GM10248 (cell line): ENCODE data around the gene KRT34.
"Not testable (repeated sequence)": the region's sequence is repeated elsewhere in the genome, so short reads cannot be mapped to it uniquely, and the experiment has no call there.

Source experiments
- CTCF ChIA-PET: fragments of 300-600 bp; sonication (Branson Sonifier 250); formaldehyde crosslinking; extraction: SDS; loops from one replicate; lab custom pipeline; 2021; ENCODE audit warnings: antibody characterized with exemption; lab: Yijun Ruan, JAX
- POLR2A ChIA-PET: fragments of 350-650 bp; sonication (Branson Sonifier 250); formaldehyde crosslinking; extraction: SDS; loops from one replicate; lab custom pipeline; 2020; ENCODE audit warnings: antibody characterized with exemption; lab: Yijun Ruan, JAX
- DNase-seq: peaks from one replicate; pipeline ENCODE4 v3.0.0; 2012; ENCODE audit errors: extremely low spot score
- TF ChIP-seq, protein P1 (sequence below): IDR thresholded peaks from 2 replicates; pipeline ENCODE4 v1.5.1; 2012; ENCODE audit warnings: mild to moderate bottlenecking, low read depth; ENCODE audit errors: extremely low read depth, missing control alignments, control extremely low read depth

KRT34 gene

DNA sequence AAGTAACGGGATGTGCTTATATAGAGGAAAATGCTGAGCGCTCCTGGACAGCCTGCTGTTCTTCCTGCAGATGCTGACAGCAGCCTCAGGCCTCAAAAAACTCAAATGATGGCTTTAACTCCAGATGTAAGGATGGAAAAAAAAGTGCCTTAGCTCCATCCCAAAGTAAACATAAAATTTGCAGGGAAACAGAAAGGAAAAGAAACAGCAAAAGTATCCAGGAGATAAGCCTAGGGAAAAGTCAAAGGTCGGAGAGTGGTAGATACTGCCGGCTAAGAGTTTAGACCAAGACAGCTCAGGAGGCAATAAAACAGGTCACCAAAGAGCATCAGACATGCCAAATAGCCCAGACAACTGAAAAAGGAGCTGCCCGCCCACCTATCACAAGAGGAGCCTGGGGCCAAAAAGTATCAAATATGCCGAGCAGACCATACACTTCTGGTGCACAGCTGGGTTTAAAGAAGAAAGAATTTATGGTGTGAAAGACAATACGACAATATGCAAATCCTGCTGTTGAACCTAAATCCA is 8.4 kb upstream of the KRT34 start:
- POLR2A ChIA-PET = no interaction called here
- CTCF ChIA-PET = interaction anchor here (1.0 to 2.0 kb wide), 3 partner anchors 9 to 534 kb away, joined by 3 to 4 read pairs (median 3); no protein-coding TSS in a partner anchor
- TF ChIP-seq, protein P1, sequence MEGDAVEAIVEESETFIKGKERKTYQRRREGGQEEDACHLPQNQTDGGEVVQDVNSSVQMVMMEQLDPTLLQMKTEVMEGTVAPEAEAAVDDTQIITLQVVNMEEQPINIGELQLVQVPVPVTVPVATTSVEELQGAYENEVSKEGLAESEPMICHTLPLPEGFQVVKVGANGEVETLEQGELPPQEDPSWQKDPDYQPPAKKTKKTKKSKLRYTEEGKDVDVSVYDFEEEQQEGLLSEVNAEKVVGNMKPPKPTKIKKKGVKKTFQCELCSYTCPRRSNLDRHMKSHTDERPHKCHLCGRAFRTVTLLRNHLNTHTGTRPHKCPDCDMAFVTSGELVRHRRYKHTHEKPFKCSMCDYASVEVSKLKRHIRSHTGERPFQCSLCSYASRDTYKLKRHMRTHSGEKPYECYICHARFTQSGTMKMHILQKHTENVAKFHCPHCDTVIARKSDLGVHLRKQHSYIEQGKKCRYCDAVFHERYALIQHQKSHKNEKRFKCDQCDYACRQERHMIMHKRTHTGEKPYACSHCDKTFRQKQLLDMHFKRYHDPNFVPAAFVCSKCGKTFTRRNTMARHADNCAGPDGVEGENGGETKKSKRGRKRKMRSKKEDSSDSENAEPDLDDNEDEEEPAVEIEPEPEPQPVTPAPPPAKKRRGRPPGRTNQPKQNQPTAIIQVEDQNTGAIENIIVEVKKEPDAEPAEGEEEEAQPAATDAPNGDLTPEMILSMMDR = no peak
- no peak for DNase-seq

DNA sequence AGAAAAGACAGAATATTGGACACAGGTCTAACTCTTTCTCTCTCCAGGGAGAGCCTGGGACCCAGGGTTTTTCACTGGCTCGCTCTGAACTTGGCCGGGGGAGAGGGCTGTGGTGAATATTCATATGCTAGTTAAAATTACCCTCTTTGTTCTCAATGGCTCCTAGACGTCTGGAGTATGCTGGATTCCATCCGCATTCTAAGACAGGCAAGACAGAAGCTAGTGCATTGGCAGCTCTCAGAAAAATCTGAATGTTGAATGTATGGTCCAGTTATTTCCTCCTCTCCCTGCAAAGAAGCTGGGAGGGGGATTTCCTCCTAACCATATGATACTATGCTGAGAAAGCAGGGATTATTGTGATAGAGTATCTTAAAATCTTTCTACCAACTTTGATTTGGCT is 5.6 kb upstream of the KRT34 start:
- no peak for DNase-seq
- ChIA-PET POLR2A (no interaction called here), CTCF (interaction anchor here (1.0 to 1.2 kb wide), 2 partner anchors 9 to 12 kb away, joined by 3 read pairs; no protein-coding TSS in a partner anchor)
- TF ChIP-seq, protein P1 = no peak

DNA sequence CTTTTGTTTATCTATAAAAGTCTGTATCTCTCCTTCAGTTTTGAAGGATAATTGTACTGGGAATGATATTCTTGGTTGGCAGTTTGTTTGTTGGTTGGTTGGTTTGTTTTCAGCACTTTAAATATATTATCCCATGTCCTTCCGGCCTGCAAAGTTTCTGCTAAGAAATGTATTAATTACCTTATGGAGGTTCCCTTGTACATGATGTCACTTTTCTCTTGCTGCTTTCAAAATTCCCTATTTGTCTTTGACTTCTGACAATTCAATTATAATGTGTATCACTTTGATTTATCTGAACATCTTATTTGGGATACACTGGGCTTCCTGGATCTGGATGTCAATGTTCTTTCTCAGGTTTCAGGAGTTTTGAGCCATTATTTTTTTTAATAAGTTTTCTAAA is 4.1 kb upstream of the KRT34 start:
- ChIA-PET CTCF (no interaction called here), POLR2A (no interaction called here)
- TF ChIP-seq, protein P1 = no peak
- DNase-seq = no peak

DNA sequence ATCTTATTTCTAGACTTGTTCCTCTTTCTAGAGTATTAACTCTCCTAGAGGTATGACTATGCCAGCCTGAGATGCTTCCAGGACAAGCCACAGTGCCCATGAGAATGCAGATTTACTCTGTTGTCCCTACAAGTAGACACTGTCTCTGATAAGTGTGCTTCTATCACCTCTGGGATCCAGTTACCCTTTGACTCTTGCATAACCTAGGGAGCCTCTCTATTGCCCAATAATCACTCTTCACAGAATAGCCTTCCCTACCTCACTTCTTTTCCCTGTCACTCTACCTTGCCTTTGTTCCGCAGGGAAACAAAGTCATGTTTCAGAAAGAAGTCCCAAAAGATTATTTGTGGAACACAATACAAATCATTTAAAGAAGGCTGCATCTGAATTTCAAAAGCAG is 1.6 kb upstream of the KRT34 start:
- POLR2A ChIA-PET = no interaction called here
- TF ChIP-seq, protein P1 = no peak
- no peak for DNase-seq
- CTCF ChIA-PET = interaction anchor here (1.2 kb wide), 1 partner anchor 9 kb away, joined by 3 read pairs; no protein-coding TSS in a partner anchor

DNA sequence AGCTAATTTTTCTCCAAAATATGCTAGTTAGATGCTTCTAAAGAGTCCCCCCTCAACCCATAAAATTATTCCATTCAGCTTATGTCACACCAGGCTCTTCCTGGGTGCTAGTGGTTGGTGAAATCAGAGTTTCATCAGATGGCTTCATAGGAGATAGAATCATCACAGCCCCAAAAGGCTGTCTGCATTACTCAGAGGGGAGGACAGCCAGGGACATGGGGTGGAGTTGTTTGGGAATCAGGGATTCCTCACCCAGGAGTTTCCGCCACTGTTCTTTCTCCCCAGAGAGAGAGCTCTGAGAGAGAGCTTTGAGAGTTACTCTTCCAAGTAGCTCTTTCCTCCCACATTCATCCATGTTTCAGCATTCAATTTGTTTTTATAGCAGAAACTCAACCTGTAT is 288 bp upstream of the KRT34 start:
- ChIA-PET POLR2A (no interaction called here), CTCF (no interaction called here)
- DNase-seq = no peak
- TF ChIP-seq, protein P1 = no peak

DNA sequence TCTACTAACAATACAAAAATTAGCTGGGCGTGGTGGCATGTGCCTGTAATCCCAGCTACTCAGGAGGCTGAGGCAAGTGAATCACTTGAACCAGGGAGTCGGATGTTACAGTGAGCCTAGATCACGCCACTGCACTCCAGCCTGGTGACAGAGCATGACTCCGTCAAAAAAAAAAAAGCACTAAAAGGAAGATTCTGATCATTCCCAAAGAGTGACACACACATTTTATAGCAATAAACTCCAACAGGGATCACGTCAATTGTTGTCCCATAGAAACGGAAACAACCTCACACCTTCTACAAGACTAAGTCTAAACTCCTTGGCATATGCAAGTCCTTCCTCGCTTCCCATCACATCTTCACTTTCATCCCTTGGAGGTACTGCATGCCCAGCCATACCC is 2.0 kb downstream of the KRT34 start:
- POLR2A ChIA-PET, DNase-seq: not testable (repeated sequence)

DNA sequence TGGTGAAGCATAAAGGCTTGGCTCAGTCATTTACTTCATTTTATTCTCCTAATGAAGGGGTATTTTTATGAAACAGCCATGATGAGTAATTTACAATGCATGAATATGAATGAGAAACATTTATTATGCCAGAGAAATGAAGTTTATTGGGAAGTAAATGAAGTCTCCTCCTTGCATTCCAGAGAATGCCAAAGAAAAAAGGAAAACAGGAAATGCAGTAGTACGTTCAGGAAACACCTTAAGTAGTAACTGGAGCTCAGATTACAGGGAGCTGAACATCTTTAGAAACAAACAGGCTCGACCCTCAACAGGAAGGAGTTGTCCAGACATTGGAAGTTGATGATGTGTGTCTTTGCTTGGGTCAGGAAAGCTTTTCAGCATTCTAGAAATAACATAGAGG is 4.6 kb downstream of the KRT34 start:
- CTCF ChIA-PET = interaction anchor here (1.9 kb wide), 1 partner anchor 171 kb away, joined by 4 read pairs; no protein-coding TSS in a partner anchor
- DNase-seq = no peak
- POLR2A ChIA-PET = interaction anchor here (0.5 kb wide), 1 partner anchor 324 kb away, joined by 3 read pairs; no protein-coding TSS in a partner anchor

More for the DNA sequence above, 2.0 kb downstream of the KRT34 start:
- CTCF ChIA-PET = not testable (repeated sequence)

More for the DNA sequence above, 4.6 kb downstream of the KRT34 start:
- TF ChIP-seq, protein P1 = no peak
